ENCODE results near the gene RTRAF. TPM values are rescaled to one million over a fixed set of nuclear protein-coding genes. Genes with fewer than 3 reads are reported as not detected.
A peak's percentile ranks its signal among the peaks of the same experiment; 100 is the strongest.

Gene RTRAF
- total RNA-seq, 1 donor from 2014 or later, result 33.0 TPM

- no peak for DNase-seq (ENCODE audit: low spot score in 2 of 2)
- FAIRE-seq, result no peak
Measured at GRCh38 chr14:51993285-51993920, 4.1 kb downstream of the RTRAF start.

GRCh38 chr14:51996148-51996746, 6.9 kb downstream of the RTRAF start:
- FAIRE-seq (peak; percentile 95), DNase-seq (ENCODE audit: low spot score in 2 of 2) (no peak)

- no peak for DNase-seq (ENCODE audit: low spot score in 2 of 2)
- no peak for FAIRE-seq
Measured at GRCh38 chr14:51998348-51998747, 9.0 kb downstream of the RTRAF start.

DNA sequence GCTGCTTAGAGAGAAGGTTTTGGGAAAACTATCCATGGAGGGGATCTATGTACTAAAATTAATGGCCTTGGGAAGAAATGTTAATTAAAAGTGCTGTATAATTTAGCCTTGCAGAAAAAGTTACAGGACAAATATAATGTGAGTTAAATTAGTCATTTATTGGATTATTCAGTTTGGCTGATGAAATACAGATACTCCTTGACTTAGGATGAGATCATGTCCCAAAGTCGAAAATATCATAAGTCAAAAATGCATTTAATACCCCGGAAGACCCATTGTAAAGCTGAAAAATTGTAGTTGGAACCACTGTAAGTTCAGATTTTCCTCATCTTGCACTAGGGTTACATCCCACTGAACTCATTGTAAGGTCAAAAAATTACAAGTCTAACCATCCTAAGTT, 9.7 kb downstream of the RTRAF start:
- no peak for DNase-seq (ENCODE audit: low spot score in 2 of 2)
- no peak for FAIRE-seq

DNA sequence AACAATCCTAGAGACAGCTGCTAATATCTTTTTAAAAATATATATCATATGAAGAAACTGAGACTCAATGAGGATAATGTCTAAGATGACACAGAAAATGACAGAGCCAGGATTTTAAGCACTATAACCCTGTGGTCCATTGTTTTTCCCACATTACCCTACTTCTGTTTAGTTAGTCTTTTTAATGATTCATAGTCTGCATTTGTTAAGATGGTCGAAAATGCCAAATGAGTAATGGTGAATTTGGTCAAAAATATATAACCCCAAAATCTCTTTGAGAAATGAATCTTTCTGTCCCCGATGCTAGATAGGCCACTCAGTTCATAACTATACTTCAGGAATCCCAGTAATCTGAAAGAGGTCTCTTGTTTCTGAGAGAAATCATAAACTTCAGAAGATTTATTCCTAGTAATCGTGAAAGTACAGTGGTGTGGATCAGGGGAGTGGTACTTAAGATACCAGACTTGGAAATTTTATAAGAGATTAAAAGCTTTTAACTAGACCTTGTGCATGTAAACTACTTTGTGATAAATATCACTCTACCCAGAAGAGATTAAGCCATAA, 10.8 kb downstream of the RTRAF start:
- DNase-seq (ENCODE audit: low spot score in 2 of 2), result no peak
- FAIRE-seq, result no peak

DNA sequence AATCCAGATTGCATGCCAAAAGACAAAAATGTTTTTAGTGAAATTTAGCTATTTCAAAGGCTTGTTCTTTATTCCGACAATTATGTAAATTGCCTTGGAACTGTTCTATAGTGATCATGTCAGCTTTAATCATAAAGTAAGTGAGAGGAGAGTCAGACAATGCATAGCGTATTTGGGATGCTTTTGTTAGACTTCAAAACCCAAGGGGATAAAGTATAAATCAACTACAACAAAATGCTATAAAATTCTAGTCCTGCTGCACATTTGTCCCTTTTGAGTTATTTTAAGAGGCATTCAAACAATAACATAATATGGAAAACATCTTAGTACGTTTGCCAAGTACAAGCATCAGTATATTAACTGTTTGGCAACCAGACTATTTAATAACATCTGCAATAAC, 11.3 kb downstream of the RTRAF start:
- FAIRE-seq (no peak), DNase-seq (ENCODE audit: low spot score in 2 of 2) (no peak)

DNA sequence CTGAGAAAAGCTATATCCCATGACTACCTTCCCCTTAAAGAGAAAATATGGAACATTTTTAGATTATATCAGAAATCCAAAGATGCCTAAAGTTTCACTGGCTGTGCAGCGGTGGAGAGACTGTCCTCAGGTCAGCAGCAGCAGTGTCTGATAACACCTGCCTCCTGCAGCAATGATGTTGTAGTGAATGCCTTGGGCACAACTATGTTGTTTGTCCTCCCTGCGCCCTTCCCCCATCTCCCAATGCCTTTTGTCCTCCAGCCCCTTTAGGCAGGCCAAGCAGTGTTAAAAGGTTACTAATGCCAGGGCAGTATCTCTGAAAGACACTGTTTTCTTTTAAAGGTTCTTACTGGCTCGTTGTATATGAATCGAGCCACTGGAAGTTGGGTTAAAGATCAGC, 13.2 kb downstream of the RTRAF start:
- DNase-seq (ENCODE audit: low spot score in 2 of 2) (no peak), FAIRE-seq (no peak)

- no peak for FAIRE-seq
- no peak for DNase-seq (ENCODE audit: low spot score in 2 of 2)
Measured at GRCh38 chr14:52003324-52003723, 14.0 kb downstream of the RTRAF start.

- no peak for FAIRE-seq
- DNase-seq (ENCODE audit: low spot score in 2 of 2), result no peak
Measured at GRCh38 chr14:52005625-52006024, 16.3 kb downstream of the RTRAF start.

- DNase-seq (ENCODE audit: low spot score in 2 of 2) (no peak), FAIRE-seq (no peak)
Measured at GRCh38 chr14:52006361-52006760, 17.0 kb downstream of the RTRAF start.

- FAIRE-seq, result no peak
- DNase-seq (ENCODE audit: low spot score in 2 of 2), result no peak
Measured at GRCh38 chr14:52007211-52007610, 17.9 kb downstream of the RTRAF start.

GRCh38 chr14:52007637-52008036, 18.3 kb downstream of the RTRAF start:
- FAIRE-seq (no peak), DNase-seq (ENCODE audit: low spot score in 2 of 2) (no peak)

GRCh38 chr14:52008136-52008535, 18.8 kb downstream of the RTRAF start:
- FAIRE-seq (no peak), DNase-seq (ENCODE audit: low spot score in 2 of 2) (no peak)

DNA sequence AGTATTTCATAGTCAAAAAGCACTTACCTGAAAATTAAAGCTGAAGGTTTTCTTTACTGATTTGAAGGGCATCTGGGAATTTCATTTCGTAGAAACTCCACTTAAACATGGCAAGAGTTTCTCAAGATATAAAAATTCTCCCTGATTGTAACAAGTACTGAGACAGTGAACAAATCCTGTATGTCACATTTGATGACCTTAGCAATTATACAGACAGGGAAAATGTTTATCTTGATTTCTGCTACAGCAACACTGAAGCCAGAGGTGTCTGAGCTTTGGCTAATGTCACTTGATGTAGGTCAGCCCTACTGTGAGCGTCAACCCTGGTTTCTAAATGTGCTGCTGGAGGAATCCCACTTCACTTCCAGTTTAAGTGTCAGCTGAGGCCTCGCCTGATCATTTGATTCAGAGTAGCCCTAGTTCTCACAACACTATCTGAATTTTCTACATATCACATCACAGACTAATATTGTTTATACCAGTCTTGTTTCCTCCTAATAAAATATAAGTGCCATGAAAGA, 20.9 kb downstream of the RTRAF start:
- no peak for FAIRE-seq
- DNase-seq (ENCODE audit: low spot score in 2 of 2), result no peak

- FAIRE-seq (no peak), DNase-seq (ENCODE audit: low spot score in 2 of 2) (no peak)
Measured at GRCh38 chr14:52011523-52011922, 22.2 kb downstream of the RTRAF start.

DNA sequence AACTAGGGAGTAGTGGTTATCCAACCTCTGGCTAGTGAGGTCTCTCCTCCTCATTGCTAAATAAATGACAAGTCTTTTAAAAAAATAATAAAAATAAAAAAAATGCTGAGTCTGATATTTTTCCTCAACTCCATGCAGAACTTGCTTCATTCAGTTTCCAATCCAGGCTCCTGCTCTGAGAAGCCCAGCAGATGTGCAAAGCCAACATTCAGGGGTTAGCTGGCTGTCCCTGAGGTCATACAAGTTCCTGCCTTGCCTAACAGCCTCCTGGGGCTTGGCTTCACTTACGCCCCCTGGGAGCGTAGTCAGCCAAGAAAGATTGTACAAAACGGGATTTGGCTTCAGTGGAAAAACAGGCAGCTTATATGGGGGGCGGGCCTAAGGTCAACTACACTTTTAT, 23.3 kb downstream of the RTRAF start:
- FAIRE-seq (no peak), DNase-seq (ENCODE audit: low spot score in 2 of 2) (no peak)

DNA sequence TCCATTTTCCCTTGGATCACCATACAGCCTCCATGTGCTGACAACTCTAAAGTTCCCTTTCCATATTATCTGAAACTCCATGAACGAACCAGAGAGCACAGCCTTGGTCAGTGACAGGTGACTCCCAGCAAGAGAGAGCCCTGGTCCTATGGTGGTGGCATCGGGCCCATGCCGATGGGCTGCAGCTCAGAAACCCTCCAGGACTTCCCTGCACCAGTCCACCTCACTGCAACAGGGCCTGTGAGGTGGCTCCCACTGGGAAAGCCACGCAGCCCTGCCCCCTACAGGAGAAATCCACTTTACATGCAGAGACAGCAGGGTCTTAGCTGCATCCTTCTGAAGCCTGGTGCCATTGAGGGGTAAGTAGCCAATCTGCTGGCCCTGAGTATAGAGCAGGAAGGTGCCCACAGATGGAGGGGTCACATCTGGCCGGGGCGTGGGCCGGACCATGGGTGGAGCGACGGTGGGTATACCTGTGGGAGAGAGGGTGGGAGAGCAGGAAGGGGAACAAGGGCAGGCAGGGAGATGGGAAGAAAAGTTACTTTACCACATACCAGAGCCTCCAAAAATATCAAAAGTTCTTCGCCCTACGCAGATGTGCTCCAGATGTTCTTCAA, 24.7 kb downstream of the RTRAF start:
- FAIRE-seq (no peak), DNase-seq (ENCODE audit: low spot score in 2 of 2) (no peak)

DNA sequence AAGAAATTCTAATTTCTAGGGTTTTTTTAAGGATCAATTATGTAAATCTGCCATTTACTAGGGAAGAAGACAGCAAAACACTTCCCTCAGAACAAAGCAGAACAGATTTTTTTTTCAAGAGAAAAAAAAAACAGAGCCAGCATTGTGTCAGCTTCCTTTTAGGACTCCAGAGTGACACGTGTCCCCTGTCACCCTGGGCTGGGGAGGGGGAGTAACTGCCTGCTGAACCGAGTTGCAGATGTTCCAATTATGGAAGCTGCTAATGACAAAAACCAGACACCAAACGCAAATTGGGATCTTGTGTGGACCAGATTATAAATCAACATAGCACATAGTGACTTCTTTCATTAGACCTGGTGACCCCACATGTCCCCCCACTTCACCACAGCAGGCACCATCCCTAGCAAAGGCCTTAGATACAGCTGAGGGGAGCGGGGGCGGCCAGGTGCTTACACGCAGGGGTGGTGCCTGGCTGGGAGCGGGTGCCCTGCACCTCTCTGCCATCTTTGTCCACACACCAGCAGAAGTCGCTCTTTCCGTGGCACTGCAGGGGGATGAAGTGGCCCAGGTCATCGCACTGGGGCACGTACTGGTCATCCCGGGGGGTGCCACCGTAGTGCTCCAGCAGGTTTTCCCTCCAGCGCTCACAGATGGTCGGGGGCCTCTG, 25.4 kb downstream of the RTRAF start:
- peak in 1 of 2 donors; percentile 24 for DNase-seq (ENCODE audit: low spot score in 2 of 2)
- peak; percentile 37 for FAIRE-seq

DNA sequence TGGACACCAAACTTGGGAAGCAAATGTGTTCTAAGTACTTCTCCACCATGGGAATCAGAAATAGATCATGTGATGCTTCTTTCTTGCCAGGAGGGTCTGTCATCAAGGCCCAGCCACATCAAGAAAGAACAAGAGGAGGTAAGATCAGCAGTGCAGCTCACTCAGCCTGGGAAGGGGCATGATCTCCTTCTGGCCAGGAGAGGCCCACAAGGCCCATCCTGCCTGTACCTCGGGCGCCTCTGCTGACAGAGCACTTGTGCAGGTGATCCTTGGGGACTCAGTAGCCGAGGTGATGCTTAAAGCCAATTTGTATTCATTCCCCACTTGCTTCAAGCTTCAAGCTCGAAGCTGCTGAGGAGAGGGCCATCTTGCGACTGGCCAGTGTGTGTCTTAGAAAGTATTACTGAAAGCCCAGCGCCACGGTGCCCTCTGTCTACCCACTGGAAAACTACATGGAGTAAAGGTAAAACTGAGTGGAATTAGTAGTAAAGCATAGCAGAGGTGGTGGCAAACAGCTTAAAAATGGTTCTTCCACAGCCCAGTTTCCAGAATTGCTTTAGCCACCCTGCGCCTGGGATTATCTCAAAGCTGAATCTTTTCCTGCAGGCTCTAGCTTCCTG, 26.2 kb downstream of the RTRAF start:
- DNase-seq (ENCODE audit: low spot score in 2 of 2), result no peak
- no peak for FAIRE-seq

DNA sequence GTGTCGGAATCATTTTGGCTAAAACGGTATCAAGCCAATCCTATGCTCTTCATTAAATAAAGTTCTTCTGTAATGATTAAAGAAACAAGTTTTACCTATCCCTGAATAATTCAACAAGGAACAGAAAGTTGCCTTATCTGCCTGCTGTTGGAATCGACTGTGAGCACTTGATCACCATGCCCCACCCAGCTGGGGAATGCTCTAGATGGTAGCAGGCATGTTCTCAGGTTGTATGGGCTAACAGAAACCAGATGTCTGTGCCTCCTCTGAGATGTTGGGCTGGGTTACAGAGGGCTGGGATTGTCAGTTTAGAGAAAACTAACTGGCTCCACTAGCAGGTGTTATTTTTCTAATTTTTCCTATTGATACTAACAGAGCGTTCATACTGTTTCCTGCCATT, 28.9 kb downstream of the RTRAF start:
- DNase-seq (ENCODE audit: low spot score in 2 of 2), result no peak
- FAIRE-seq, result no peak

GRCh38 chr14:52018970-52019369, 29.6 kb downstream of the RTRAF start:
- no peak for FAIRE-seq
- no peak for DNase-seq (ENCODE audit: low spot score in 2 of 2)
